ENCODE measurements around the gene ATR.

ATR gene

GRCh38 chr3:142467768-142468167 is 110.8 kb downstream of the ATR start:
- H3K4me3 Mint-ChIP-seq = no peak overlapping the region
- TF ChIP-seq CTCF (IDR thresholded peaks at IDR 0.05; ENCODE audit: unreplicated experiment in 3 of 3) = no peak
- H3K36me3 Mint-ChIP-seq (ENCODE audit: low read depth) = peaks cover 8% of the 10 kb centered on the region
- H3K27ac Mint-ChIP-seq = no peak overlapping the region
- H3K9me3 Mint-ChIP-seq = peaks cover 2% of the 10 kb centered on the region
- no peaks in the 10 kb centered on the region for H3K27me3 Mint-ChIP-seq (ENCODE audit: low read depth)
- H3K4me1 Mint-ChIP-seq = no peaks in the 10 kb centered on the region

GRCh38 chr3:142460689-142461088 is 117.8 kb downstream of the ATR start:
- no peak overlapping the region for H3K27ac Mint-ChIP-seq
- no peak for TF ChIP-seq CTCF (IDR thresholded peaks at IDR 0.05; ENCODE audit: unreplicated experiment in 3 of 3)
- no peaks in the 10 kb centered on the region for H3K9me3 Mint-ChIP-seq
- peaks cover 26% of the 10 kb centered on the region for H3K36me3 Mint-ChIP-seq (ENCODE audit: low read depth)
- no peak overlapping the region for H3K4me3 Mint-ChIP-seq
- no peaks in the 10 kb centered on the region for H3K4me1 Mint-ChIP-seq
- H3K27me3 Mint-ChIP-seq (ENCODE audit: low read depth) = no peaks in the 10 kb centered on the region

DNA sequence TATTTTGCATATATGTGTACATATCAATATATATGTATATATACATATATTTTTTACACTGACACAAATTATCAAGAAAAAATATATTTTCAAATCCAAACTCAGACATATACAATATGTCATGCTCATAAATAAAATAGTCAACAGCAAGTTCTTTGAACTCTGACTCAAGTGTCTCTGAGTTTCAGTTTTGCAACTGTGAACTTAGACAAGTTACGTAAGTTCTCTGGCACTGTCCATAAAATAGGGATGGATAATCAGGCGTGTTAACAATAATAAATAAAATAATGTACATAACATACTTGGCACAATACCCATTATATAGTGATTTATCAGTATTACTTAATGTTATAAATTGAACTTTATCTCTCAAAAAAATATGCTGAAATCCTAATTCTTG is 118.6 kb downstream of the ATR start:
- Mint-ChIP-seq H3K27ac (no peak overlapping the region), H3K4me3 (no peak overlapping the region), H3K4me1 (no peaks in the 10 kb centered on the region), H3K27me3 (ENCODE audit: low read depth) (no peaks in the 10 kb centered on the region), H3K9me3 (no peaks in the 10 kb centered on the region), H3K36me3 (ENCODE audit: low read depth) (peaks cover 30% of the 10 kb centered on the region)
- no peak for TF ChIP-seq CTCF (IDR thresholded peaks at IDR 0.05; ENCODE audit: unreplicated experiment in 3 of 3)

GRCh38 chr3:142459096-142459495 is 119.4 kb downstream of the ATR start:
- peaks cover 26% of the 10 kb centered on the region for H3K36me3 Mint-ChIP-seq (ENCODE audit: low read depth)

GRCh38 chr3:142450881-142451280 is 127.7 kb downstream of the ATR start:
- peaks cover 6% of the 10 kb centered on the region for H3K36me3 Mint-ChIP-seq (ENCODE audit: low read depth)
- H3K27ac Mint-ChIP-seq = no peak overlapping the region
- H3K4me3 Mint-ChIP-seq = no peak overlapping the region
- no peak for TF ChIP-seq CTCF (IDR thresholded peaks at IDR 0.05; ENCODE audit: unreplicated experiment in 3 of 3)
- H3K4me1 Mint-ChIP-seq = peaks cover 22% of the 10 kb centered on the region
- no peaks in the 10 kb centered on the region for H3K9me3 Mint-ChIP-seq
- H3K27me3 Mint-ChIP-seq (ENCODE audit: low read depth) = no peaks in the 10 kb centered on the region

More at GRCh38 chr3:142459096-142459495, 119.4 kb downstream of the ATR start:
- Mint-ChIP-seq H3K4me1 (no peaks in the 10 kb centered on the region), H3K27ac (no peak overlapping the region), H3K4me3 (no peak overlapping the region), H3K27me3 (ENCODE audit: low read depth) (no peaks in the 10 kb centered on the region), H3K9me3 (no peaks in the 10 kb centered on the region)
- TF ChIP-seq CTCF (IDR thresholded peaks at IDR 0.05; ENCODE audit: unreplicated experiment in 3 of 3) = no peak

DNA sequence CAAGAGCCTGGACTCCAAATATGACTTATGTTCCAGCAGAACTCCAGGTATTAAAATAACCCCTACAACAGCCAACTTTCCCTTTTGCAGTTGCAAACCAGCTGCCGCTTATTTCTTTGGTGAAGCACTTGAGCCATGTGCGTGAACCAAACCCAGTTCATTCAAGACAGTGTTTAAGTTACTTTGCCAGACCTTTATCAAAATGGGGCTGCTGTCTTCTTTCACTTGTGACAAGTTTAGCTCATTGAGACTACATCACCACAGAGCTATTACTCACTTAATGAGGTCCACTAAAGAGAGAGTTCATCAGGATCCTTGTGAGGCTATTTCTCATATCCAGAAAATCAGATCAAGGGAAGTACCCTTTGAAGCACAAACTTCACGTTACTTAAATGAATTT is 128.3 kb downstream of the ATR start:
- H3K4me3 Mint-ChIP-seq = peak overlapping the region in 2 of 3 experiments; percentile 4 to 51
- H3K4me1 Mint-ChIP-seq = peaks cover 29% of the 10 kb centered on the region
- H3K27me3 Mint-ChIP-seq (ENCODE audit: low read depth) = no peaks in the 10 kb centered on the region
- H3K27ac Mint-ChIP-seq = no peak overlapping the region
- TF ChIP-seq CTCF (IDR thresholded peaks at IDR 0.05; ENCODE audit: unreplicated experiment in 3 of 3) = no peak
- peaks cover 1% of the 10 kb centered on the region for H3K36me3 Mint-ChIP-seq (ENCODE audit: low read depth)
- no peaks in the 10 kb centered on the region for H3K9me3 Mint-ChIP-seq
